RWPE2 (cell line): ENCODE results near the gene DCX.

Experiments used
- ATAC-seq: fragments of 200-7000 bp; cut with Tn5 transposase; 3 replicates; pipeline ENCODE4 v1.9.1; 2021; ENCODE audit warnings: low read depth
- DNase-seq: peaks from one replicate; pipeline ENCODE4 v3.0.0-alpha.2; 2020; ENCODE audit warnings: low spot score
- H3K27ac ChIP-seq: fragments of 450-650 bp; 2 replicates; pipeline ENCODE4 v1.5.1; 2017; ENCODE audit warnings: mild to moderate bottlenecking; ENCODE audit not compliant: poor library complexity, severe bottlenecking
- H3K27me3 ChIP-seq: fragments of 250-450 bp; sonication (Bioruptor Pico); 2 replicates; pipeline ENCODE4 v1.5.1; 2021; ENCODE audit warnings: mild to moderate bottlenecking, moderate library complexity; ENCODE audit not compliant: insufficient read depth, poor library complexity, severe bottlenecking
- H3K36me3 ChIP-seq: fragments of 250-450 bp; sonication (Bioruptor Pico); 2 replicates; pipeline ENCODE4 v1.5.1; 2020; ENCODE audit warnings: low read depth, mild to moderate bottlenecking, moderate library complexity
- H3K4me1 ChIP-seq: fragments of 250-450 bp; sonication (Bioruptor Pico); 2 replicates; pipeline ENCODE4 v1.5.1; 2021; ENCODE audit warnings: mild to moderate bottlenecking, moderate library complexity; ENCODE audit not compliant: insufficient read depth, poor library complexity, severe bottlenecking
- H3K4me3 ChIP-seq: fragments of 250-450 bp; sonication (Bioruptor Pico); 2 replicates; pipeline ENCODE4 v1.5.1; 2021; ENCODE audit warnings: mild to moderate bottlenecking, moderate library complexity; ENCODE audit not compliant: severe bottlenecking
- H3K9me3 ChIP-seq: fragments of 250-450 bp; sonication (Bioruptor Pico); 2 replicates; pipeline ENCODE4 v1.5.1; 2021; ENCODE audit warnings: mild to moderate bottlenecking, moderate library complexity; ENCODE audit not compliant: severe bottlenecking
- TF ChIP-seq, protein P1 (sequence below): fragments of 450-650 bp; IDR thresholded peaks from one replicate; pipeline ENCODE4 v1.5.1; 2017; ENCODE audit warnings: mild to moderate bottlenecking, moderate library complexity; ENCODE audit not compliant: poor library complexity, severe bottlenecking

Gene DCX

GRCh38 chrX:111411983-111412382 lies at the start of gene DCX:
TSS of gene DCX (minus strand) at chrX:111412192. CDS start at chrX:111410398, 1,794 bp downstream.
- H3K4me1 ChIP-seq = no peaks in the 10 kb centered on the region
- H3K27ac ChIP-seq = no peak within 1 kb of the TSS
- H3K4me3 ChIP-seq = no peak within 1 kb of the TSS
- H3K36me3 ChIP-seq = no peaks in the 10 kb centered on the region
- no peak for ATAC-seq
- TF ChIP-seq, protein P1, sequence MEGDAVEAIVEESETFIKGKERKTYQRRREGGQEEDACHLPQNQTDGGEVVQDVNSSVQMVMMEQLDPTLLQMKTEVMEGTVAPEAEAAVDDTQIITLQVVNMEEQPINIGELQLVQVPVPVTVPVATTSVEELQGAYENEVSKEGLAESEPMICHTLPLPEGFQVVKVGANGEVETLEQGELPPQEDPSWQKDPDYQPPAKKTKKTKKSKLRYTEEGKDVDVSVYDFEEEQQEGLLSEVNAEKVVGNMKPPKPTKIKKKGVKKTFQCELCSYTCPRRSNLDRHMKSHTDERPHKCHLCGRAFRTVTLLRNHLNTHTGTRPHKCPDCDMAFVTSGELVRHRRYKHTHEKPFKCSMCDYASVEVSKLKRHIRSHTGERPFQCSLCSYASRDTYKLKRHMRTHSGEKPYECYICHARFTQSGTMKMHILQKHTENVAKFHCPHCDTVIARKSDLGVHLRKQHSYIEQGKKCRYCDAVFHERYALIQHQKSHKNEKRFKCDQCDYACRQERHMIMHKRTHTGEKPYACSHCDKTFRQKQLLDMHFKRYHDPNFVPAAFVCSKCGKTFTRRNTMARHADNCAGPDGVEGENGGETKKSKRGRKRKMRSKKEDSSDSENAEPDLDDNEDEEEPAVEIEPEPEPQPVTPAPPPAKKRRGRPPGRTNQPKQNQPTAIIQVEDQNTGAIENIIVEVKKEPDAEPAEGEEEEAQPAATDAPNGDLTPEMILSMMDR = no peak
- no peaks in the 10 kb centered on the region for H3K27me3 ChIP-seq
- DNase-seq = no peak
- H3K9me3 ChIP-seq = no peaks in the 10 kb centered on the region

GRCh38 chrX:111460607-111461006 lies 48.6 kb upstream of the DCX start:
- TF ChIP-seq, protein P1 = no peak
- no peak overlapping the region for H3K27ac ChIP-seq
- no peaks in the 10 kb centered on the region for H3K4me1 ChIP-seq
- ATAC-seq = no peak
- H3K27me3 ChIP-seq = no peaks in the 10 kb centered on the region
- DNase-seq = no peak
- H3K36me3 ChIP-seq = no peaks in the 10 kb centered on the region
- no peaks in the 10 kb centered on the region for H3K9me3 ChIP-seq
- H3K4me3 ChIP-seq = no peak overlapping the region

DNA sequence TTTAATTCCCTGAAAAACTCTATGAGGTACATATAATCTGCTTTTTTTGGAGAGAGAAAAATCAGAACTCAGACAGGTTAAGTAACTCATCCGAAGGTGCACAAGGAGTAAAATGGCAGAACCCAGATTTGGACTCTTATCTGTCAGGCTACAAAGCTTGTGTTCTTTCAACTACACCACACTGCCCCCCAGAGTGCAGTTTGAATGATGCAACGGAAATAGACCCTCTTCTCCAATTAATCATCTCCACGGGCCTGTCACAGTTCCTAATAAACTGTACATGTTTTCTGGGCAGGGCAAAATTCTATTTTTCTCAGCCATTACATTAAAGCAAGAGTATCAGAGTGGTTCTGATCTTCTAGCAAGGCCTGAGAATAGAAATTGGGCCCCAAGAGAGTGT lies 35.3 kb upstream of the DCX start:
- Histone ChIP-seq H3K4me3 (no peak overlapping the region), H3K9me3 (no peaks in the 10 kb centered on the region), H3K36me3 (no peaks in the 10 kb centered on the region), H3K27me3 (no peaks in the 10 kb centered on the region), H3K27ac (no peak overlapping the region), H3K4me1 (no peaks in the 10 kb centered on the region)
- TF ChIP-seq, protein P1 = peak; percentile 4
- ATAC-seq (no peak), DNase-seq (no peak)

DNA sequence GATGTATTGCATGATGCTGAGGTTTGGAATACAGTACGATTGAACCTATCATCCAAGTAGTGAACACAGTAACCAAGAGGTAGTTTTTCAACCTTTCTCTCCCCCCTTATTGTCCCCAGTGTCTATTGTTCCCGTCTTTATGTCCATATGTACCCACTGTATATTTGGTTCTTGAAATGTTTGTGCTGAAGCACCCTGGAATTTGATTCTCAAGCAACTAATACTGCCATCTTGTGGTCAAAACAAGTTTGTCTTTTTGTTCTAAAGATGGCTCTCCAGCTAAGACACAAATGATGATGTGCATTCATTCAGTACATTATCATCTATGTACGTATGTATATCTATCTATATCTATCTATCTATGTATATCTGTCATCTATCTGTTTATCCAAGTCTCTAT lies 33.5 kb upstream of the DCX start:
- Histone ChIP-seq H3K4me1 (no peaks in the 10 kb centered on the region), H3K36me3 (no peaks in the 10 kb centered on the region), H3K27me3 (no peaks in the 10 kb centered on the region), H3K27ac (no peak overlapping the region), H3K4me3 (no peak overlapping the region), H3K9me3 (no peaks in the 10 kb centered on the region)
- DNase-seq = no peak
- no peak; the same call in 2 of the 3 replicates for ATAC-seq
- TF ChIP-seq, protein P1 = peak; percentile 57

GRCh38 chrX:111444881-111445280 lies 32.9 kb upstream of the DCX start:
- no peak for ATAC-seq
- H3K4me3 ChIP-seq = no peak overlapping the region
- DNase-seq = no peak
- no peak overlapping the region for H3K27ac ChIP-seq
- H3K9me3 ChIP-seq = no peaks in the 10 kb centered on the region
- no peaks in the 10 kb centered on the region for H3K4me1 ChIP-seq
- TF ChIP-seq, protein P1 = no peak
- H3K27me3 ChIP-seq = no peaks in the 10 kb centered on the region
- H3K36me3 ChIP-seq = no peaks in the 10 kb centered on the region
